Sigmoid colon (tissue), 4 donors: Measurements from ENCODE around the gene HNRNPA3.

ENCODE experiments used
- CTCF ChIP-seq, 4 experiments: fragments of 450-650 bp in 3 of 4; fragments of 200-600 bp in 1 of 4; IDR thresholded peaks; one replicate each; pipeline ENCODE4 v1.5.1; 2016 to 2019; ENCODE audit warnings: antibody characterized with exemption in 4 of 4, mild to moderate bottlenecking in 3 of 4, moderate library complexity in 2 of 4
- EP300 ChIP-seq, 4 donors: sonication (generic); formaldehyde crosslinking; IDR thresholded peaks; one replicate each; pipeline ENCODE4 v1.6.1; 2017; ENCODE audit warnings: antibody characterized with exemption in 4 of 4
- POLR2A ChIP-seq, 2 donors: fragments of 450-650 bp; IDR thresholded peaks; one replicate each; pipeline ENCODE4 v1.6.1; 2016; ENCODE audit warnings: antibody characterized with exemption in 2 of 2, mild to moderate bottlenecking in 2 of 2, moderate library complexity in 2 of 2
- POLR2AphosphoS5 ChIP-seq, 4 donors: sonication (generic); formaldehyde crosslinking; IDR thresholded peaks; one replicate each; pipeline ENCODE4 v1.6.1; 2017; ENCODE audit warnings: antibody characterized with exemption in 4 of 4

GRCh38 chr2:177244244-177244771 lies 31.7 kb downstream of the HNRNPA3 start:
- TF ChIP-seq CTCF (IDR thresholded peaks at IDR 0.05) (no peak), POLR2A (IDR thresholded peaks at IDR 0.05) (no peak), POLR2AphosphoS5 (IDR thresholded peaks at IDR 0.05) (no peak), EP300 (IDR thresholded peaks at IDR 0.05) (no peak)
